C4-2B (cell line): ENCODE data around the gene SEMA3E.

Experiments used
- H3K27ac ChIP-seq: fragments of 450-650 bp; 2 replicates; pipeline ENCODE4 v1.5.1; 2017
- ZFX ChIP-seq: fragments of 450-650 bp; IDR thresholded peaks from 2 replicates; pipeline ENCODE4 v1.6.1; 2017
- TF ChIP-seq, protein P1 (sequence below): fragments of 450-650 bp; conservative IDR thresholded peaks from 2 replicates; pipeline ENCODE4 v1.5.1; 2017; ENCODE audit warnings: mild to moderate bottlenecking

The SEMA3E gene

GRCh38 chr7:83648464-83649241 is at the start of gene SEMA3E:
TSS of gene SEMA3E (minus strand) at chr7:83649139.
- H3K27ac ChIP-seq: no peak within 1 kb of the TSS

DNA sequence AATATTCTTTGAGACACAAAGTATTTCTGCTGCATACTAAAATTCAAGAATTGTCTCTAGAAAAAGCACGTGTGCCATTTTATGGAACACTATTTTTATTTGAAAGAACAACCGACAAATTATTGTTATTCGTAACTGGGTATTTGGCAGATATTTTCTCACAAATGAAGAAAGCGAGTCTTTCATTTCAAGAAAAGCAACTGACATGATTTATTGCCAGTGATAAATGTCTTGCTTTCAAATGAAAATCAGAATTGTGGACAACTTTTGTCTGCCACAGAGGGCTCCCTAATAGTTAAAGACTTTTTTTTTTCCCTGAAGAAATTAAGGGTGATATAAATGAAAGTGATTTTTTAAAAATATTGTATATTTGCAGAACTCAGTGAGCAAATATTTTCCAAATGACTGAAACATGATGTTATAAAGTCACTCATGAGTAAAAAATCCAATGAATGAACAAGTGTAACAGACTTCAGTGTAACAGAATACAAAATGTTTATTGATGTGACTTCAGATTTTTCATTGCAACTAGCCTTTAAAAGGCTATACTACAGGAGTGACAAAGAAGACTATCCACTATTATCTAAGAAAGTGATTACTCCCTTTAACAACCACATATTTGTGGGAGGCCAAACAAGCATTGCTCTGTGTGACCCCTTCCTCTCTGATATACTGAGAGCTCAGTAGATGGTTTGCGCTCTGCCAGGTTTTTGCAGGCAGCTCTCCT is 49.0 kb upstream of the SEMA3E start:
- TF ChIP-seq ZFX: no peak
- TF ChIP-seq, protein P1, sequence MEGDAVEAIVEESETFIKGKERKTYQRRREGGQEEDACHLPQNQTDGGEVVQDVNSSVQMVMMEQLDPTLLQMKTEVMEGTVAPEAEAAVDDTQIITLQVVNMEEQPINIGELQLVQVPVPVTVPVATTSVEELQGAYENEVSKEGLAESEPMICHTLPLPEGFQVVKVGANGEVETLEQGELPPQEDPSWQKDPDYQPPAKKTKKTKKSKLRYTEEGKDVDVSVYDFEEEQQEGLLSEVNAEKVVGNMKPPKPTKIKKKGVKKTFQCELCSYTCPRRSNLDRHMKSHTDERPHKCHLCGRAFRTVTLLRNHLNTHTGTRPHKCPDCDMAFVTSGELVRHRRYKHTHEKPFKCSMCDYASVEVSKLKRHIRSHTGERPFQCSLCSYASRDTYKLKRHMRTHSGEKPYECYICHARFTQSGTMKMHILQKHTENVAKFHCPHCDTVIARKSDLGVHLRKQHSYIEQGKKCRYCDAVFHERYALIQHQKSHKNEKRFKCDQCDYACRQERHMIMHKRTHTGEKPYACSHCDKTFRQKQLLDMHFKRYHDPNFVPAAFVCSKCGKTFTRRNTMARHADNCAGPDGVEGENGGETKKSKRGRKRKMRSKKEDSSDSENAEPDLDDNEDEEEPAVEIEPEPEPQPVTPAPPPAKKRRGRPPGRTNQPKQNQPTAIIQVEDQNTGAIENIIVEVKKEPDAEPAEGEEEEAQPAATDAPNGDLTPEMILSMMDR: no peak

More at GRCh38 chr7:83648464-83649241, at the start of gene SEMA3E:
- no peak for TF ChIP-seq ZFX
- TF ChIP-seq, protein P1: peak; percentile 31

DNA sequence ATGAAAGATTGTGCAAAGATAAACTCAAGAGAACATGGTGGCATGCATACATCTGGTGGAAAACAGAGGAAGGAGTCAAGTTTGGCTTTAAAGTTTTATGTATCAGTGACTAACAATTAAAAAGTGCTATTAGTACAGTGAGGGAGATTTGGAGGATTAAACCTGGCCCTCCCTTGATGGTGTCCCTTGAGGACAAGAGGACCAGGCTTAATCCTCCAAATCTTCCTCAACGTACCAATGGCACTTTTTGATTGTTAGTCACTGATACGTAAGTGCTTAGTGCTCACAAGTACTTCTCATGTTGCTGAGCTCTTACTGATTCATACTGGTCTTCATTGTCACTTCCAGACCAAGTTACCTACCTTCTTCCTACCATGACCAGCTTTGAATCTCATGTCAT is 47.2 kb upstream of the SEMA3E start:
- TF ChIP-seq, protein P1: no peak
- no peak for TF ChIP-seq ZFX
- H3K27ac ChIP-seq: no peak overlapping the region

More for the DNA sequence above, 49.0 kb upstream of the SEMA3E start:
- H3K27ac ChIP-seq: no peak overlapping the region

DNA sequence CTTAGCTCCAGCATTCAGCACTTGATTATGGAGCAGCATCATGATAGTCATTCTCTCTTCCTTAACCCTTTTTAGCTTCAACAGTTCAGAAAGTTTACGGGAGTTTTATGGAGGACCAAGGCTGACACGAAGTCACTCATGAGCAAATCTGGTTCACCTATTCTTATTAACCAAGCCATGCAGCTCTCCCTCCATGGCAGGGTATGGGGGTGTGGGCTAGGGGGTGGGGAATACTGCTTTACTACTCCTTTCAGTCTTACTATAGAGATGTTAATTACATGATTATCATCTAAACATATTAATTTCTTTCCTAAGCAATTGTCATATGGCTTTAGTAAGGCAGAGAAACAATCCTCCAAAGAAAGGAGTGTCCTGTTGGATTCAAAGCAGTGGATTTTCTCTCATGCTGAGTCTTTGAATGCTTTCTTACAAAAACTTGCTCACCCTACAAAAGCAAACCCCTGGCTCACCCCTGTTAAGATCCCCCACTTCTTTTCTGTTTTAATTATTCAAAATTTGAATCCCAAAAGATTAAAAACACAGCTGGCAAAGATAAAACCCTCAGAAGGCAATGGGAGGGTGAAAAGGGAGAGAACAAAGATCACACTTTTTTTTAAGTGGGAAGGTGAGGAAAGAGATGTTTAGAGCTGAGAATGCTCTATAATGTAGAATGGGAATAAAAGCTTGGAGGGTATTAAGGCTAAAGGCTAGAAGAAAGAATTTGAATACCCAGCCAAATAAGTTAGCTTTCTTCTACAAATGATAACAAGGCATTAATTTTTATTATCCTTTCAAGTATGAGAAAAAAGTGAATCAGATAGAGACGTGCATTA is 46.4 kb upstream of the SEMA3E start:
- no peak overlapping the region for H3K27ac ChIP-seq
- TF ChIP-seq, protein P1: no peak
- TF ChIP-seq ZFX: no peak

DNA sequence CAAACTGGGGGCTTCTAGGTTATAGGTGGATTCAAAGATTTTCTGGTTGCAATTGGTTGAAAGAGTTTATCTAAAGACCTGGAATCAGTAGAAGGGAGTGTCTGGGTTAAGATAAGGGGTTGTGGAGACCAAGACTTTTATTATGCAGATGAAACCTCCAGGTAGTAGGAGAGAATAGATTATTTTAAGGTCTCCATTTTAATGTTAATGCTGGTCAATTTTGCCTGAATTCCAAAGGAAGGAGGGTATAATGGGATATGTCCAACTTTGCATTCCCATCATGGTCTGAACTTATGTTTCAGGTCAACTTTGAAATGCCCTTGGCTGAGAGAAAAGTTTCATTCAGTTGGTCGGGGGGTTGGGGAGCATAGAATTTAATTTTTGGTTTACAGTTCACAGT is 44.3 kb upstream of the SEMA3E start:
- H3K27ac ChIP-seq: no peak overlapping the region
- TF ChIP-seq, protein P1: no peak
- TF ChIP-seq ZFX: no peak

DNA sequence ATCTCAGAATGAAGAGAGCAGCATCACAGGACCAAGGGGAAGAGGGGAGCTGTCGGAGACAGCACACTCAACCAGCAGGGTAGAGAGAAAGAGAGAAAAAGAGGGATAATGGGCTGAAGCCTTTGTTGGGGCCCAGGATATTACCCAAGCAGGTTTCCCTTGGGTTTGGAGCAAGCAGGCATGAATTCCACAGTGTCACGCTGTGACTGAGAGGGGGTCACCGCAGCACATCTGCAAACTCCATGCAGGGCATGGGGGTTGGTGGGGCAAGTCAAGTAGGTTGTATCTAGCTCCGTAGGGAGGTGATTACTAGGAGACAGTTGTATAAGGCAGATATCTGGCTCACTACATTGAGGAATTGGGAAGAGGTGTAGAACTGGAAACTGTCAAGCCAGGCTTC is 42.2 kb upstream of the SEMA3E start:
- TF ChIP-seq, protein P1: no peak
- no peak for TF ChIP-seq ZFX
- H3K27ac ChIP-seq: no peak overlapping the region
